ENCODE measurements around the gene USP47.

DNA sequence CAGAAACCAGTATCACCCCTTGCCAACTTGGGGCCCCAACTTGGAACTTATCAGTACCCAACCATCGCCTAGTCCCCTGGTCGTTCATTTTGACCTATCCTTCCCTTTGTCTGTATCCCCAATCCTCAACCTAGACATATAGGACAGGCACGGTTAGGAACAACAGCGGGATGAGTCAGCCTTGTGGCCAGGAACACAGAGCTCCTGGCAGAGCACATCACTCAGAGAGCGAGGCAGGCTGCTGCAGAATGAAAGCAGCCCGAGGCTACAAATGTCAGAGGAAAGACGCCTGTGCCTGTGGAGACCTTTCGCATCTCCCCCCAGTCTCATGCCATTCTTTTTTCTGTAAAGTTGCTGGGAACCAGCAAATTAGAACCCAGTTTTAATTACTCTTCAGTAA, 152.1 kb downstream of the USP47 start:
- TF ChIP-seq, protein P1, sequence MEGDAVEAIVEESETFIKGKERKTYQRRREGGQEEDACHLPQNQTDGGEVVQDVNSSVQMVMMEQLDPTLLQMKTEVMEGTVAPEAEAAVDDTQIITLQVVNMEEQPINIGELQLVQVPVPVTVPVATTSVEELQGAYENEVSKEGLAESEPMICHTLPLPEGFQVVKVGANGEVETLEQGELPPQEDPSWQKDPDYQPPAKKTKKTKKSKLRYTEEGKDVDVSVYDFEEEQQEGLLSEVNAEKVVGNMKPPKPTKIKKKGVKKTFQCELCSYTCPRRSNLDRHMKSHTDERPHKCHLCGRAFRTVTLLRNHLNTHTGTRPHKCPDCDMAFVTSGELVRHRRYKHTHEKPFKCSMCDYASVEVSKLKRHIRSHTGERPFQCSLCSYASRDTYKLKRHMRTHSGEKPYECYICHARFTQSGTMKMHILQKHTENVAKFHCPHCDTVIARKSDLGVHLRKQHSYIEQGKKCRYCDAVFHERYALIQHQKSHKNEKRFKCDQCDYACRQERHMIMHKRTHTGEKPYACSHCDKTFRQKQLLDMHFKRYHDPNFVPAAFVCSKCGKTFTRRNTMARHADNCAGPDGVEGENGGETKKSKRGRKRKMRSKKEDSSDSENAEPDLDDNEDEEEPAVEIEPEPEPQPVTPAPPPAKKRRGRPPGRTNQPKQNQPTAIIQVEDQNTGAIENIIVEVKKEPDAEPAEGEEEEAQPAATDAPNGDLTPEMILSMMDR (IDR thresholded peaks at IDR 0.05): no peak
- TF ChIP-seq POLR2A (IDR thresholded peaks at IDR 0.05): no peak

All from lower leg skin (tissue), 3 donors.